ENCODE data around the gene RPS15A. TPM values are rescaled to one million over a fixed set of nuclear protein-coding genes. Genes with fewer than 3 reads are reported as not detected.
"Not testable (repeated sequence)": the region's sequence is repeated elsewhere in the genome, so short reads cannot be mapped to it uniquely, and the experiment has no call there.

The RPS15A gene
- total RNA-seq, 1 experiment from 2014 or later = 1,977 TPM

DNA sequence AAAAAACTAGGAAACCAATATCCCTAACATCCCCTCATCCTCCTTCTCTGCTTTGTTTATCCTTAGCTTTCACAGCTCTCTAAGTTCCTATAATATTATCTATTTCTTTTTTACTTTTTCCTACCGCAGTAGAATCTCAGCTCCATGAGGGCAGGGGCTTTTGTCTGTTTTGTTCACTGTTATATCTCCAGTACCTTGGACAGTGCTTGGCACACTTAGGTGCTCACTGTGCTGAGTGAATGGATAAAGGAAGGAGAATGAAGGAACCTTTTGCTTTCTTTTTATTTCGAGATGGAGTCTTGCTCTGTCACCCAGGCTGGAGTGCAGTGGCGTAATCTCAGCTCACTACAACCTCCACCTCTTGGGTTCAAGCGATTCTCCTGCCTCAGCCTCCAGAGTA is 51.4 kb downstream of the RPS15A start:
- intact Hi-C loops (cut with micrococcal nuclease; ENCODE audit: unreplicated experiment); H3K9me2 ChIP-seq (ENCODE audit: insufficient read depth); DNase-seq; H3K4me3 ChIP-seq; POLR2A ChIA-PET (ENCODE audit: unreplicated experiment); CTCF ChIA-PET; H3K9me3 ChIP-seq (ENCODE audit: insufficient read depth, low read depth); H4K20me1 ChIP-seq (ENCODE audit: insufficient read depth); H3F3A ChIP-seq (ENCODE audit: insufficient read depth, low read depth); H3K4me1 ChIP-seq (replicated peaks; ENCODE audit: insufficient read depth); H3K36me3 ChIP-seq (ENCODE audit: low read depth); BruUV-seq (replicated peaks); H3K79me2 ChIP-seq (ENCODE audit: low read depth); H2AFZ ChIP-seq; H3K4me2 ChIP-seq; H3K27ac ChIP-seq; H3K27me3 ChIP-seq (ENCODE audit: insufficient read depth, low read depth): not testable (repeated sequence)

DNA sequence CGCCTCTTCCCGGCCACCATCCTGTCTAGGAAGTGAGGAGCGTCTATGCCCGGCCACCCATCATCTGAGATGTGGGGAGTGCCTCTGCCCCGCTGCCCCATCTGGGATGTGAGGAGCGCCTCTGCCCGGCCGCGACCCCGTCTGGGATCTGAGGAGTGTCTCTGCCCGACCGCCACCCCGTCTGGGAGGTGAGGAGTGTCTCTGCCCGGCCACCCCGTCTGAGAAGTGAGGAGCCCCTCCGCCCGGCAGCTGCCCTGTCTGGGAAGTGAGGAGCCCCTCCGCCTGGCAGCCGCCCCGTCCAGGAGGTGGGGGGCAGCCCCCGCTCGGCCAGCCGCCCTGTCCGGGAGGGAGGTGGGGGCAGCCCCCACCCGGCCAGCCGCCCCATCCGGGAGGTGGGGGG is 55.9 kb downstream of the RPS15A start:
- H4K20me1 ChIP-seq (ENCODE audit: insufficient read depth); H3F3A ChIP-seq (ENCODE audit: insufficient read depth, low read depth); H3K36me3 ChIP-seq (ENCODE audit: low read depth); POLR2A ChIA-PET (ENCODE audit: unreplicated experiment); BruUV-seq (replicated peaks); H3K4me1 ChIP-seq (replicated peaks; ENCODE audit: insufficient read depth); intact Hi-C loops (cut with micrococcal nuclease; ENCODE audit: unreplicated experiment); H3K27me3 ChIP-seq (ENCODE audit: insufficient read depth, low read depth); H3K27ac ChIP-seq; H3K9me3 ChIP-seq (ENCODE audit: insufficient read depth, low read depth); H3K9me2 ChIP-seq (ENCODE audit: insufficient read depth); H3K79me2 ChIP-seq (ENCODE audit: low read depth); DNase-seq; H2AFZ ChIP-seq; CTCF ChIA-PET; H3K4me3 ChIP-seq; H3K4me2 ChIP-seq: not testable (repeated sequence)

Other genes with a start within 250 kb of the RPS15A start
- gene NOMO2, start 228.2 kb downstream of the RPS15A start, total RNA-seq (2021) = 132 and 144 TPM in 2 replicates
- 294 and 338 TPM in 2 replicates for gene ARL6IP1, start 11.2 kb upstream of the RPS15A start, total RNA-seq (2021)
- gene SMG1, start 136.1 kb upstream of the RPS15A start, total RNA-seq (2021) = 97.0 and 125 TPM in 2 replicates
- gene TMC7, start 193.6 kb upstream of the RPS15A start, total RNA-seq (2021) = 4.3 and 4.4 TPM in 2 replicates

Data from PC-9 (cell line).